Measurements from ENCODE around the gene MANSC1.
"Not testable (repeated sequence)": the region's sequence is repeated elsewhere in the genome, so short reads cannot be mapped to it uniquely, and the experiment has no call there.

The MANSC1 gene

GRCh38 chr12:12323118-12323517 is 26.9 kb downstream of the MANSC1 start:
- DNase-seq: no peak

GRCh38 chr12:12319451-12320183 is 30.4 kb downstream of the MANSC1 start:
- DNase-seq: no peak

GRCh38 chr12:12315838-12316237 is 34.2 kb downstream of the MANSC1 start:
- DNase-seq: no peak

- DNase-seq: not testable (repeated sequence)
These were observed 39.3 kb downstream of the MANSC1 start for GRCh38 chr12:12310695-12311094.

GRCh38 chr12:12305568-12306300 is 44.3 kb downstream of the MANSC1 start:
- no peak for DNase-seq

- no peak for DNase-seq
These were observed 47.1 kb downstream of the MANSC1 start for GRCh38 chr12:12302976-12303375.

GRCh38 chr12:12301122-12301521 is 48.9 kb downstream of the MANSC1 start:
- DNase-seq: no peak

GRCh38 chr12:12297201-12297830 is 52.7 kb downstream of the MANSC1 start:
- DNase-seq: no peak

- no peak for DNase-seq
These were observed 55.6 kb downstream of the MANSC1 start for GRCh38 chr12:12294215-12295005.

GRCh38 chr12:12290206-12290605 is 59.8 kb downstream of the MANSC1 start:
- no peak for DNase-seq

GRCh38 chr12:12286441-12286840 is 63.6 kb downstream of the MANSC1 start:
- no peak for DNase-seq

- no peak for DNase-seq
These were observed 67.1 kb downstream of the MANSC1 start for GRCh38 chr12:12282761-12283425.

GRCh38 chr12:12282202-12282601 is 67.8 kb downstream of the MANSC1 start:
- DNase-seq: no peak

- DNase-seq: no peak
These were observed 68.9 kb downstream of the MANSC1 start for GRCh38 chr12:12281134-12281533.

GRCh38 chr12:12278899-12279298 is 71.1 kb downstream of the MANSC1 start:
- DNase-seq: no peak
